Eye (tissue), 1 donor: ENCODE data around the gene SYNJ2.
A peak's percentile ranks its signal among the peaks of the same experiment; 100 is the strongest.

Experiments used
- DNase-seq: peaks from one replicate; pipeline ENCODE4 v3.0.0-alpha.2; 2015

Gene SYNJ2

GRCh38 chr6:158085261-158086053 is 103.8 kb downstream of the SYNJ2 start:
- no peak for DNase-seq

DNA sequence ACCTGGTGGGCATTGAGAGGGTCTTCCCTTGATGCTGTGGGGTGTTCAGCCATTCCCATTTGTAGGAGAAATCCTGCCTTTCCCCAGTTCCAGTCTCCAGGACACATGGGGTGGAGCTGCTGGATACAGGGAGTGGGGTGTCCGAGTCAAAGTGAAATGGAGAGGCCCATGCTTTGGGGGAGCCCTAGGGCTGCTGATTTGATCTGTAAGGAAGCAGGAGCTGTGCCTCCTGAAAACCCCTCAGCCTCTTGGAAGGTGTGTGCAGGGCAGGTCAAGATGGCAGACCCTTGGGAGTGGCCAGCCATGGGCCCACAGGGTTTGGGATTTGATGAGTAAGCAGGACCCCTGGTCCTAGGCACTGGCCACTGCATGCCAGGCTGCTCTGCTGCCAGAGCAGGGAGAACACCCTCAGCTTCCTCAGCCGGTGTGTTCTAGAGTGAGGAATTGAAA is 104.4 kb downstream of the SYNJ2 start:
- no peak for DNase-seq

- DNase-seq = no peak
Observed at GRCh38 chr6:158086504-158087223, 105.0 kb downstream of the SYNJ2 start.

DNA sequence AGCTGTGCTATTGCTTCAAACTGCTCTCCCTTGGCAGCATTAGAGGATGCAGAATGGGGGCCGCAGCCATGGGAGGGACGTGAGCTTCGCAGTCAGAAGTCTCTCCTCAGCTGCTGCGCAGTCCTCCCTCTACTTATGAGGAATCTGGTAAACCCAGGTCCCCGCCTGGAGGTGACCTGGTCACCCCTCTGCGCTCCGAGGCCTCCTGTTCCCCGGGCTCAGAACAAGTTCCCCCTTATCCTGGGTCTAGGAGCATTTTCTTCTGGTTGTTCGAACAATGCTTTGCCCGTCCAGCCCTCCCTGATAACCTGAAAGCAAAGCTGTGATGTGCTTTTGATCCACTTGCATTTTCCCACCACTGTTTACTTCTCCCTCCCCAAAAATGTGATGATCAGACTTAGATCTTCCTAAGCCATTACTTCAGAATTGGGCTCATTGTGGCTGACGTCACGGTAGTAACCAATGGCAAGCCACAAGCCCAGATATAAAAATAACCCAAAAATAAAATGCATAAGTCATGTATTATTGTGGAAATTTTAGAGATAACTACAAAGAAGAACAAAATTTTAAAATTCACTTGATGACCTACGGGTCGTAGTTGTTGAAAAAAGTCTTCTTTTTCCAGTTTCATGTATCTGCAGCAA is 105.7 kb downstream of the SYNJ2 start:
- DNase-seq = no peak

DNA sequence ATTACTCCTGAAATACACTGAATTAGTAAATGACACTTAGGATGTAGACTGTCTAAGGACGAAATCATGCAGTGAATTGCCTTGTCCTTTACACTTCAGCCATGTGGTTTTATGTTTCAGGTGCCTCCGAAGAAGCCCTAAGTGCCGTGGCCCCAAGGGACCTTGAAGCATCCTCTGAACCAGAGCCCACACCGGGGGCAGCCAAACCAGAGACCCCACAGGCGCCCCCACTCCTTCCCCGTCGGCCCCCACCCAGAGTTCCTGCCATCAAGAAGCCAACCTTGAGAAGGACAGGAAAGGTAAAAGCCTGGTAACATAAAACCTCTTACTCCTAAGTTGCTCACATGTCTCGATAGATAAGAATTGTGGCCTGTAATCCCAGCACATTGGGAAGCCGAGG is 111.1 kb downstream of the SYNJ2 start:
- no peak for DNase-seq

DNA sequence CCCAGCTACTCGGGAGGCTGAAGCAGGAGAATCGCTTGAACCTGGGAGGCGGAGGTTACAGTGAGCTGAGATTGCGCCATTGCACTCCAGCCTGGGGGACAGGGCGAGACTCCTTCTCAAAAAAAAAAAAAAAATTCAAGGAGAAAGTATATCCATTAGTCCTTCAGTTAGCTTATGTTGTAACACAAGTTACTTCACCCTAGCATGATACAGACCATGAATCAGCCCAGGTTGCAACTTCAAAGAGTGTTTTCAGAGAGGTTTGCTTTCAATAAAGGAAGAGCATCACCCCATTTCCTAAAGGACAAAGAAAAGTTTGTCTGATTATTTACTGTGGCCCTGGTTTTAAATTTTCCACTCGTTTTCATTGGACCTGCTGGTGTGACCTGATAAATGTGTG is 113.4 kb downstream of the SYNJ2 start:
- no peak for DNase-seq

DNA sequence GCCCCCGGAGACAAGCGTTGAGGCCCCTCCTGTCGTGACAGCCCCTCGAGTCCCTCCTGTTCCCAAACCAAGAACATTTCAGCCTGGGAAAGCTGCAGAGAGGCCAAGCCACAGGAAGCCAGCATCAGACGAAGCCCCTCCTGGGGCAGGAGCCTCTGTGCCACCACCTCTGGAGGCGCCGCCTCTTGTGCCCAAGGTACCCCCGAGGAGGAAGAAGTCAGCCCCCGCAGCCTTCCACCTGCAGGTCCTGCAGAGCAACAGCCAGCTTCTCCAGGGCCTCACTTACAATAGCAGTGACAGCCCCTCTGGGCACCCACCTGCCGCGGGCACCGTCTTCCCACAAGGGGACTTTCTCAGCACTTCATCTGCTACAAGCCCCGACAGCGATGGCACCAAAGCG is 114.0 kb downstream of the SYNJ2 start:
- no peak for DNase-seq

DNA sequence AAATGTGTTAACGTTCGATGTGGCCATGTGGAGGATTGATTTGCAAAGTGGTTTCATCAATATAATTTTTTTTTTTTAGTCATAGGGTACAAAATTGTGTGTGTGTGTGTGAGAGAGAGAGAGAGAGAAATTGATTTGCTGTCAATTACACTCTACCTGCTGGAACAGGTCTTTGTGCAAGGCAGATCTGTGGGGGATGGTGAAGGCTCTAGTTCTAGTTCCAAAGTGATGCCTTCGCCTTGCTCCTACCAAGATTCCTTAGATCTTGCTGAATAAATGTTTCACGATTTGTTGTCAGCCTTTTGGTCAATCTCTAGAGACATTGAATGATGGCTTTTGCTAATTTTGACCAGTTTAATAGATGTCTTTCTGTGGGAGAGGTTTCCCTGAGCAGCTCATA is 121.6 kb downstream of the SYNJ2 start:
- no peak for DNase-seq

DNA sequence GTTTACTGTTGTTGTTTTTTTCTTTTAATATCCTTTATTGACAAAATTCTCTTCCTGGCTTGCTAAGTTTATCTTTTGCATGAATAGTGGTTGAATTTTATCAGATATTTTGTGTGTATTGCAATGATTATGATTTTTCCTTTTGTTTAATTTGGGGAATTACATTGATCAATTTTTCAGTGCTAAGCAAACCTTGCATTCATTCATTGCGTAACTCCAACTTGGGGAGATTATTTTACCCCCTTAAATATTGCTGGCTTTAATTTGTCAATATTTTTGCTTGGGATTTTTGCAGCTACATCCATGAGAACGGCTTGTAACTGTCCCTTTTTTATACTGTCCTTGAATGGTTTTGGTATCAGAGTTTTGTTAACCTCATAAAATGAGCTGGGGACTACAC is 123.0 kb downstream of the SYNJ2 start:
- no peak for DNase-seq

DNA sequence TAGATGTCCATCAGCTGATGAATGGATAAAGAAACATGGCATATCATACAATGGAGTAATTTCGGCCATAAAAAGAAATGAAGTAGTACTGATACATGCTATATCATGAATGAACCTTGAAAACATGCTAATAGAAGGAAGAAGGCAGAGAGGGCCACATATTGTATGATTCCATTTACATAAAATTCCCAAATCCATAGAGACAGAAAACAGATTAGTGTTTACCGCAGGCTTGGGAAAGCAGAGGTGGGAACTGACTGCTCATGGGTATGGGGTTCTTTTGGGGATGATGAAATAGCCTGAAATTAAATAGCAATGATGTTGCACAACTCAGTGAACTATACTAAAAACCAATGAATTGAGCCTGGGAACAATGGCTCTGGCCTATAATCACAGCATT is 128.1 kb downstream of the SYNJ2 start:
- DNase-seq = no peak

- no peak for DNase-seq
Observed at GRCh38 chr6:158110986-158111385, 129.3 kb downstream of the SYNJ2 start.

DNA sequence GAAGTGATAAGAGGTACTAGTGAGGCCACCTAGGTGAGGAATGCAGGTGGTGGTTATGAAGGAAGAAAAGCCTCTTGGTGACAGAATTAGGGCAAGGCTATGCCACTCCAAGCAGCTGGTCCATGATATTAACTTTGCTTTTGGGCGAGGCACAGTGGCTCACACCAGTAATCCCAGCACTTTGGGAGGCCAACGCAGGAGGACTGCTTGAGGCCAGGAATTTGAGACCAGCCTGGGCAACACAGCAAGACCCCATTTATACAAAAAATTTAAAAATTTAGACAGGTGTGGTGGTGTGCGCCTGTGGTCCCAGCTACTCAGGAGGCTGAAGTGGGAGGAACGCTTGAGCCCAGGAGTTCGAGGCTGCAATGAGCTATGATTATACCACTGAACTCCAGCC is 130.3 kb downstream of the SYNJ2 start:
- no peak for DNase-seq

GRCh38 chr6:158113802-158114201 is 132.1 kb downstream of the SYNJ2 start:
- no peak for DNase-seq

- DNase-seq = no peak
Observed at GRCh38 chr6:158115102-158115501, 133.4 kb downstream of the SYNJ2 start.

- no peak for DNase-seq
Observed at GRCh38 chr6:158115508-158115907, 133.8 kb downstream of the SYNJ2 start.

GRCh38 chr6:158118886-158119285 is 137.2 kb downstream of the SYNJ2 start:
- no peak for DNase-seq

DNA sequence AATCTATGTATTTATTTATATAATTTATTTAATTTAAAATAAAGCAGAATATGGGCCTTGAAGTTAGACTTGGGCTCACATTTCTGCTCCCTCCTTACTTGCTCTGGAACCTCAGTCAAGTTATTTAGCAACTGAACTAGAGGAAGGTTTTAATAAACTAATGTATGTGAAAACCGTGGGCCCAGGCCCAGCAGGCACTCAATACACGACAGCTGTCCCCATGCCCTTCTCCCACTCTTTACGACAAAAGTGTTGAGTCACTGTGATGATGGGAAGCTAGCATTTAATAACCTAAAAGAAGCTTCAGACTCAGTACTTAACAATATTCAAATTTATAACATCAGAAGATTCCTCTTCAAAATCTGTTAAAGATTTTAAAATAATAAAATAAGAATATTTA is 139.7 kb downstream of the SYNJ2 start:
- no peak for DNase-seq

- no peak for DNase-seq
Observed at GRCh38 chr6:158122048-158122447, 140.4 kb downstream of the SYNJ2 start.

- DNase-seq = no peak
Observed at GRCh38 chr6:158124288-158124687, 142.6 kb downstream of the SYNJ2 start.

DNA sequence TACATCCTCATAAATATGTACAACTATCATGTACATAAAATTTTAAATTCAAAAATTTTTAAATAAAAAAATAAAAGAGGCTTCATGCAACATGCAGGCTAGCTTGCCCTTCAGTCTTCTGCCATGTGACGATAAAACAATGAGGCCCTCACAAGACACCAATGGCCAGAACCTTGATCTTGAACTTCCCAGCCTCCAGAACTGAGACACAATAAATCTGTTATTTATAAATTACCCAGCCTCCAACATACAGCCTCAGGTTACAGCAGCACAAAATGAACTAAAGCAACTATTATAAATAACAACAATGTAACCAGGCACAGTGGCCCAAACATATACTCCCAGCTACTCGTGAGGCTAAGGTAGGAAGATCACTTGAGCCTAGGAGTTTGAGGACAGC is 143.6 kb downstream of the SYNJ2 start:
- no peak for DNase-seq

GRCh38 chr6:158131926-158132325 is 150.3 kb downstream of the SYNJ2 start:
- peak; percentile 60 for DNase-seq

GRCh38 chr6:158142789-158143188 is 161.1 kb downstream of the SYNJ2 start:
- DNase-seq = no peak

- no peak for DNase-seq
Observed at GRCh38 chr6:158143700-158144099, 162.0 kb downstream of the SYNJ2 start.
